Measurements from ENCODE around the gene COL16A1.

GRCh38 chr1:31732751-31733289 lies 29.0 kb upstream of the COL16A1 start:
- no peak for TF ChIP-seq CTCF (IDR thresholded peaks at IDR 0.05)
- TF ChIP-seq POLR2A (IDR thresholded peaks at IDR 0.05): no peak
